ENCODE measurements around the gene MAPKAP1. TPM values are rescaled to one million over a fixed set of nuclear protein-coding genes. Genes with fewer than 3 reads are reported as not detected.
"Not testable (repeated sequence)": the region's sequence is repeated elsewhere in the genome, so short reads cannot be mapped to it uniquely, and the experiment has no call there.

The MAPKAP1 gene
- total and polyA plus RNA-seq, 9 donors = 47.3 to 67.3 (median 59.6) TPM

GRCh38 chr9:125696106-125696647, 10.8 kb downstream of the MAPKAP1 start:
- H3K27me3 ChIP-seq (ENCODE audit: control insufficient read depth, insufficient read depth, low read length) = no peaks in the 10 kb centered on the region
- H3K9me3 ChIP-seq (replicated peaks; ENCODE audit: control insufficient read depth, low read depth, low read length) = no peaks in the 10 kb centered on the region
- no CpG with 5 or more reads among the region's 6 CpGs for WGBS (ENCODE audit: insufficient coverage)
- H3K4me3 ChIP-seq (ENCODE audit: low read length) = no peak overlapping the region
- no peaks in the 10 kb centered on the region for H3K36me3 ChIP-seq (ENCODE audit: control insufficient read depth, insufficient read depth, low read length)
- no peak overlapping the region for H3K27ac ChIP-seq (ENCODE audit: low read length)
- H3K4me1 ChIP-seq (ENCODE audit: control insufficient read depth, insufficient read depth, low read length) = no peaks in the 10 kb centered on the region
- DNase-seq = no peak

- H3K9me3 ChIP-seq (replicated peaks; ENCODE audit: control insufficient read depth, low read depth, low read length); H3K27me3 ChIP-seq (ENCODE audit: control insufficient read depth, insufficient read depth, low read length); H3K4me1 ChIP-seq (ENCODE audit: control insufficient read depth, insufficient read depth, low read length); DNase-seq; H3K4me3 ChIP-seq (ENCODE audit: low read length); H3K27ac ChIP-seq (ENCODE audit: low read length); H3K36me3 ChIP-seq (ENCODE audit: control insufficient read depth, insufficient read depth, low read length): not testable (repeated sequence)
- no CpG with 5 or more reads among the region's 8 CpGs for WGBS (ENCODE audit: insufficient coverage)
These were observed 11.5 kb downstream of the MAPKAP1 start for GRCh38 chr9:125695548-125695947.

- H3K27ac ChIP-seq (ENCODE audit: low read length) = no peak overlapping the region
- no CpG with 5 or more reads among the region's 3 CpGs for WGBS (ENCODE audit: insufficient coverage)
- H3K9me3 ChIP-seq (replicated peaks; ENCODE audit: control insufficient read depth, low read depth, low read length) = no peaks in the 10 kb centered on the region
- H3K4me3 ChIP-seq (ENCODE audit: low read length) = no peak overlapping the region
- no peaks in the 10 kb centered on the region for H3K36me3 ChIP-seq (ENCODE audit: control insufficient read depth, insufficient read depth, low read length)
- H3K27me3 ChIP-seq (ENCODE audit: control insufficient read depth, insufficient read depth, low read length) = no peaks in the 10 kb centered on the region
- DNase-seq = no peak
- no peaks in the 10 kb centered on the region for H3K4me1 ChIP-seq (ENCODE audit: control insufficient read depth, insufficient read depth, low read length)
These were observed 12.5 kb downstream of the MAPKAP1 start for GRCh38 chr9:125694478-125694877.

- no CpG with 5 or more reads among the region's 10 CpGs for WGBS (ENCODE audit: insufficient coverage)
- H3K4me1 ChIP-seq (ENCODE audit: control insufficient read depth, insufficient read depth, low read length); H3K4me3 ChIP-seq (ENCODE audit: low read length); H3K9me3 ChIP-seq (replicated peaks; ENCODE audit: control insufficient read depth, low read depth, low read length); H3K27me3 ChIP-seq (ENCODE audit: control insufficient read depth, insufficient read depth, low read length); H3K27ac ChIP-seq (ENCODE audit: low read length); H3K36me3 ChIP-seq (ENCODE audit: control insufficient read depth, insufficient read depth, low read length); DNase-seq: not testable (repeated sequence)
These were observed 13.5 kb downstream of the MAPKAP1 start for GRCh38 chr9:125693492-125693891.

- Histone ChIP-seq H3K4me1 (ENCODE audit: control insufficient read depth, insufficient read depth, low read length) (no peaks in the 10 kb centered on the region), H3K27ac (ENCODE audit: low read length) (no peak overlapping the region), H3K4me3 (ENCODE audit: low read length) (no peak overlapping the region), H3K9me3 (replicated peaks; ENCODE audit: control insufficient read depth, low read depth, low read length) (no peaks in the 10 kb centered on the region), H3K36me3 (ENCODE audit: control insufficient read depth, insufficient read depth, low read length) (no peaks in the 10 kb centered on the region), H3K27me3 (ENCODE audit: control insufficient read depth, insufficient read depth, low read length) (no peaks in the 10 kb centered on the region)
- peak; percentile 79 for DNase-seq
- no CpG with 5 or more reads among the region's 2 CpGs for WGBS (ENCODE audit: insufficient coverage)
These were observed 15.1 kb downstream of the MAPKAP1 start for GRCh38 chr9:125691869-125692268.

- Histone ChIP-seq H3K36me3 (ENCODE audit: control insufficient read depth, insufficient read depth, low read length) (no peaks in the 10 kb centered on the region), H3K9me3 (replicated peaks; ENCODE audit: control insufficient read depth, low read depth, low read length) (no peaks in the 10 kb centered on the region), H3K4me1 (ENCODE audit: control insufficient read depth, insufficient read depth, low read length) (no peaks in the 10 kb centered on the region), H3K27ac (ENCODE audit: low read length) (no peak overlapping the region), H3K27me3 (ENCODE audit: control insufficient read depth, insufficient read depth, low read length) (no peaks in the 10 kb centered on the region), H3K4me3 (ENCODE audit: low read length) (no peak overlapping the region)
- no peak for DNase-seq
- WGBS (ENCODE audit: insufficient coverage) = 67% methylated on average over 5 of the region's 10 CpGs
These were observed 16.3 kb downstream of the MAPKAP1 start for GRCh38 chr9:125690679-125691078.

GRCh38 chr9:125687163-125687863, 19.7 kb downstream of the MAPKAP1 start:
- Histone ChIP-seq H3K4me3 (ENCODE audit: low read length) (no peak overlapping the region), H3K9me3 (replicated peaks; ENCODE audit: control insufficient read depth, low read depth, low read length) (no peaks in the 10 kb centered on the region), H3K27me3 (ENCODE audit: control insufficient read depth, insufficient read depth, low read length) (no peaks in the 10 kb centered on the region), H3K36me3 (ENCODE audit: control insufficient read depth, insufficient read depth, low read length) (peaks cover 7% of the 10 kb centered on the region), H3K27ac (ENCODE audit: low read length) (no peak overlapping the region), H3K4me1 (ENCODE audit: control insufficient read depth, insufficient read depth, low read length) (no peaks in the 10 kb centered on the region)
- peak; percentile 37 for DNase-seq
- WGBS (ENCODE audit: insufficient coverage) = no CpG with 5 or more reads among the region's 4 CpGs

- H3K27me3 ChIP-seq (ENCODE audit: control insufficient read depth, insufficient read depth, low read length) = no peaks in the 10 kb centered on the region
- DNase-seq = no peak
- peaks cover 9% of the 10 kb centered on the region for H3K4me1 ChIP-seq (ENCODE audit: control insufficient read depth, insufficient read depth, low read length)
- H3K36me3 ChIP-seq (ENCODE audit: control insufficient read depth, insufficient read depth, low read length) = peaks cover 7% of the 10 kb centered on the region
- H3K4me3 ChIP-seq (ENCODE audit: low read length) = no peak overlapping the region
- H3K27ac ChIP-seq (ENCODE audit: low read length) = no peak overlapping the region
- 82% methylated on average over 3 of the region's 3 CpGs for WGBS (ENCODE audit: insufficient coverage)
- H3K9me3 ChIP-seq (replicated peaks; ENCODE audit: control insufficient read depth, low read depth, low read length) = no peaks in the 10 kb centered on the region
These were observed 21.8 kb downstream of the MAPKAP1 start for GRCh38 chr9:125685167-125685566.

GRCh38 chr9:125683486-125683885, 23.5 kb downstream of the MAPKAP1 start:
- H3K9me3 ChIP-seq (replicated peaks; ENCODE audit: control insufficient read depth, low read depth, low read length) = no peaks in the 10 kb centered on the region
- no peaks in the 10 kb centered on the region for H3K27me3 ChIP-seq (ENCODE audit: control insufficient read depth, insufficient read depth, low read length)
- H3K4me1 ChIP-seq (ENCODE audit: control insufficient read depth, insufficient read depth, low read length) = peaks cover 9% of the 10 kb centered on the region
- no peak overlapping the region for H3K27ac ChIP-seq (ENCODE audit: low read length)
- H3K36me3 ChIP-seq (ENCODE audit: control insufficient read depth, insufficient read depth, low read length) = peaks cover 7% of the 10 kb centered on the region
- no peak overlapping the region for H3K4me3 ChIP-seq (ENCODE audit: low read length)
- WGBS (ENCODE audit: insufficient coverage) = no CpG with 5 or more reads among the region's 3 CpGs
- no peak for DNase-seq

GRCh38 chr9:125682340-125682739, 24.7 kb downstream of the MAPKAP1 start:
- Histone ChIP-seq H3K27ac (ENCODE audit: low read length) (no peak overlapping the region), H3K36me3 (ENCODE audit: control insufficient read depth, insufficient read depth, low read length) (peaks cover 7% of the 10 kb centered on the region), H3K27me3 (ENCODE audit: control insufficient read depth, insufficient read depth, low read length) (no peaks in the 10 kb centered on the region), H3K9me3 (replicated peaks; ENCODE audit: control insufficient read depth, low read depth, low read length) (no peaks in the 10 kb centered on the region), H3K4me1 (ENCODE audit: control insufficient read depth, insufficient read depth, low read length) (peaks cover 9% of the 10 kb centered on the region), H3K4me3 (ENCODE audit: low read length) (no peak overlapping the region)
- peak; percentile 16 for DNase-seq
- no CpG with 5 or more reads among the region's 2 CpGs for WGBS (ENCODE audit: insufficient coverage)
